Adipocyte (in vitro differentiated cells): ENCODE measurements around the gene MTCH2.
A peak's percentile ranks its signal among the peaks of the same experiment; 100 is the strongest.

ENCODE experiments used
- DNase-seq: peaks from one replicate; pipeline ENCODE4 v3.0.0-alpha.2; 2015; ENCODE audit warnings: low read depth
- H3K27me3 ChIP-seq: replicated peaks from 2 replicates; pipeline ENCODE4 v1.7.0; 2013; ENCODE audit warnings: mild to moderate bottlenecking, low read length, moderate library complexity; ENCODE audit not compliant: control insufficient read depth, insufficient read depth
- H3K36me3 ChIP-seq: 2 replicates; pipeline ENCODE4 v1.7.0; 2013; ENCODE audit warnings: low read length, mild to moderate bottlenecking, moderate library complexity; ENCODE audit not compliant: control insufficient read depth, insufficient read depth, severe bottlenecking
- H3K4me1 ChIP-seq: 2 replicates; pipeline ENCODE4 v1.7.0; 2013; ENCODE audit warnings: mild to moderate bottlenecking, low read length, moderate library complexity; ENCODE audit not compliant: control insufficient read depth, insufficient read depth
- H3K4me3 ChIP-seq: 2 replicates; pipeline ENCODE4 v1.7.0; 2013; ENCODE audit warnings: mild to moderate bottlenecking, low read length, moderate library complexity
- H3K9ac ChIP-seq: 2 replicates; pipeline ENCODE4 v1.7.0; 2013; ENCODE audit warnings: mild to moderate bottlenecking, low read length, moderate library complexity
- H3K9me3 ChIP-seq: 2 replicates; pipeline ENCODE4 v1.7.0; 2013; ENCODE audit warnings: mild to moderate bottlenecking, low read length, moderate library complexity; ENCODE audit not compliant: control insufficient read depth

Gene MTCH2

GRCh38 chr11:47589977-47590861 is 52.1 kb downstream of the MTCH2 start:
- Histone ChIP-seq H3K4me1 (peaks cover 18% of the 10 kb centered on the region), H3K9ac (no peak overlapping the region), H3K4me3 (no peak overlapping the region), H3K9me3 (no peaks in the 10 kb centered on the region), H3K27me3 (peaks cover 43% of the 10 kb centered on the region), H3K36me3 (no peaks in the 10 kb centered on the region)
- no peak for DNase-seq

GRCh38 chr11:47589584-47589976 is 52.8 kb downstream of the MTCH2 start:
- no peak for DNase-seq

DNA sequence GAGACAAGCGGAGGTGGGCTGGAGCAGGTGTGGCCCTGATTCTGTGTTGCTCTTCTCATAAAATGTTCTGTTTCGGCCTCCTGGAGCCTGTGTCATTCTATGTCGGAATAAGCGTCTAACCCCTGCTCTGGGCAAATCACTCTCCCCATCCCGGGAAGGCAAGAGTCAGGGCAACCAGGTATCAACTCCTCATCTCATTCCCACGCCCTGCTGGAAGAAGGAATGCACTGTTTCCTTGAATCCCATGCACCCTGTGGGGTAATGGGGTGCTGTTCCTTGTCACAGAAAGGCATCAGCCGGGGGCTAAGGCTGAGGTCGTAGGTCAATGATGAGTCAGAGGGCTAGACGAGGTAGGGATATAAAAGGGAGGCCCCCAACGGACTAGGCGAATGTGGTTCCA is 53.2 kb downstream of the MTCH2 start:
- DNase-seq = no peak
- Histone ChIP-seq H3K36me3 (peaks cover 11% of the 10 kb centered on the region), H3K4me3 (no peak overlapping the region), H3K9ac (no peak overlapping the region), H3K9me3 (no peaks in the 10 kb centered on the region), H3K4me1 (peaks cover 18% of the 10 kb centered on the region), H3K27me3 (peaks cover 35% of the 10 kb centered on the region)

More at GRCh38 chr11:47589584-47589976, 52.8 kb downstream of the MTCH2 start:
- Histone ChIP-seq H3K9ac (no peak overlapping the region), H3K9me3 (no peaks in the 10 kb centered on the region), H3K4me3 (no peak overlapping the region), H3K27me3 (peaks cover 37% of the 10 kb centered on the region), H3K36me3 (peaks cover 6% of the 10 kb centered on the region), H3K4me1 (peaks cover 18% of the 10 kb centered on the region)

GRCh38 chr11:47587723-47588326 is 54.5 kb downstream of the MTCH2 start:
- Histone ChIP-seq H3K4me1 (peaks cover 18% of the 10 kb centered on the region), H3K36me3 (peaks cover 24% of the 10 kb centered on the region), H3K9ac (no peak overlapping the region), H3K27me3 (peaks cover 23% of the 10 kb centered on the region), H3K4me3 (no peak overlapping the region), H3K9me3 (no peaks in the 10 kb centered on the region)
- no peak for DNase-seq

DNA sequence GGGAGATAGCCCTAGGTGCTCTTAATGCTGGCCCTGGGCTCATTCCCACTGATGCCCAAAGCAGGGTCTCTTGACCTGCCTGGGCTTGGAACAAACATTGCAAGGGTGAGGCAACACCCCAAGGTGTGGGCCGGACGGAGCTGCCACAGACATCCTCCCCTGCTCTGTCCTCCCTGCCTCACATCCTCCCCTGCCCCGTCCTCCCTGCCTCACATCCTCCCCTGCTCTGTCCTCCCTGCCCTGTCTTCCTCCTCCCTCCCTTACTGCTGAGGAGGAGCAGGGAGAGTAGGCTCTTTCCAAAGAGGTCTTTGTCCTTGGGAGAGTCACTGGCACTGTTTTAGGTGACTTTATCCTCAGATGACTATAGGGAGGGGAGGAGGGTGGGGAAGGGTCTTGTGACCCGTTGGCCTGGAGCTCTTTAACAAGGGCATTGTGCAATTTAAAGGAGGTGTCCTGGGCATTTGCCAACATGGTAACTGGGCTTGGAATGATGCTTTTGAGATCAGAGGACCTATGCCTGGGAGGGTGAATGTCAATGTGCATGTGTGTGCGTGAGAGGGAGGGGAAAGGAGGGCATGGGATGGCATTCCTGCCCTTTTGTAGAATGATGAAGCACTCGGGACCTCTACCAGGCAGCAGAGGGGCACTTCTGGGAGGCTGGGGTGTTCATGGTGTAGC is 55.2 kb downstream of the MTCH2 start:
- peaks cover 17% of the 10 kb centered on the region for H3K27me3 ChIP-seq
- no peak overlapping the region for H3K9ac ChIP-seq
- H3K36me3 ChIP-seq = peaks cover 30% of the 10 kb centered on the region
- no peak overlapping the region for H3K4me3 ChIP-seq
- H3K9me3 ChIP-seq = no peaks in the 10 kb centered on the region
- no peak for DNase-seq
- H3K4me1 ChIP-seq = peaks cover 18% of the 10 kb centered on the region

- Histone ChIP-seq H3K9ac (no peak within 1 kb of the TSS), H3K4me1 (peaks cover 18% of the 10 kb centered on the region), H3K27me3 (peaks cover 13% of the 10 kb centered on the region), H3K36me3 (peaks cover 39% of the 10 kb centered on the region), H3K4me3 (no peak within 1 kb of the TSS), H3K9me3 (no peaks in the 10 kb centered on the region)
- no peak for DNase-seq
Observed at GRCh38 chr11:47586098-47586855, 56.1 kb downstream of the MTCH2 start, which contains the start of gene FAM180B. Gene FAM180B (plus strand): TSS chr11:47586678. CDS start chr11:47586769, 91 bp downstream.

- no peak for DNase-seq
- Histone ChIP-seq H3K36me3 (peaks cover 46% of the 10 kb centered on the region), H3K4me1 (peaks cover 26% of the 10 kb centered on the region)
Observed at GRCh38 chr11:47583844-47584243, 58.5 kb downstream of the MTCH2 start.

GRCh38 chr11:47578524-47579494 is 63.5 kb downstream of the MTCH2 start, which contains the start of the genes KBTBD4 and NDUFS3:
Gene KBTBD4 (minus strand): TSS chr11:47578970. CDS start chr11:47578951, 19 bp downstream.
Gene NDUFS3 (plus strand): TSS chr11:47579074. CDS start chr11:47579092, 18 bp downstream.
- peaks cover 50% of the 10 kb centered on the region for H3K36me3 ChIP-seq

More at GRCh38 chr11:47583844-47584243, 58.5 kb downstream of the MTCH2 start:
- H3K27me3 ChIP-seq = peaks cover 2% of the 10 kb centered on the region
- no peak overlapping the region for H3K4me3 ChIP-seq
- H3K9me3 ChIP-seq = no peaks in the 10 kb centered on the region
- H3K9ac ChIP-seq = no peak overlapping the region

DNA sequence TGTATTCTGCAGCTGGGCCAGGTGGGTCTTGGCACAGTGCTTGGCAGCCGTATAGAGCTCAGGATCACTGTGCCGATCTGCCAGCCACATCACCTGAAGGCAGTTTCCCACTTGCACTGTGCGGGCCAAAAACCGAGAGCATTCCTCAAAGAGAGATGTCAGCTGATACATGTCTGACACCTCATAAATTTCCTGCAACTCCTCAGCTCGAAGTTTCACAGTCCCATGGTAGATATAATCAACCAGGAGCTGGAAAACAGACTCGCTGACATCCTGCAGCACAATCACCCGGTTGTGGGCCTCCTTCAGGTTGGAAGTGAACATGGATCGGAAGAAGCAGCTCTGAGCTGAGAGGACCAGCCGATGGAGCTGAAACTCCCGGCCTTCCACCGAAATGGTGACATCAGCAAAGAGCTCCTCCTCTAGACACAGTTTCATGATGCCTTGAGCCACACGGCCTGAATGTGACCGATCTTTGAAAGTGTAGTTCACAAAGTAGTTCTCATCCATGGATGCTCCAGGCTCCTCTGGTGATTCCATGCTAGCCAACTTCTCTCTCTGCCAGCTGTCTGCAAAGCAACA is 64.8 kb downstream of the MTCH2 start:
- no peak for DNase-seq
- Histone ChIP-seq H3K36me3 (peaks cover 48% of the 10 kb centered on the region), H3K9ac (peak overlapping the region; percentile 93), H3K27me3 (no peaks in the 10 kb centered on the region), H3K9me3 (no peaks in the 10 kb centered on the region), H3K4me1 (peaks cover 26% of the 10 kb centered on the region), H3K4me3 (peak overlapping the region; percentile 86)

More at GRCh38 chr11:47578524-47579494, 63.5 kb downstream of the MTCH2 start, which contains the start of the genes KBTBD4 and NDUFS3:
- Histone ChIP-seq H3K9me3 (no peaks in the 10 kb centered on the region), H3K4me3 (peak within 1 kb of the TSS; percentile 86), H3K27me3 (no peaks in the 10 kb centered on the region), H3K9ac (peak within 1 kb of the TSS; percentile 93), H3K4me1 (peaks cover 21% of the 10 kb centered on the region)
- DNase-seq = peak; percentile 96
